ENCODE results near the gene SLC49A4.

DNA sequence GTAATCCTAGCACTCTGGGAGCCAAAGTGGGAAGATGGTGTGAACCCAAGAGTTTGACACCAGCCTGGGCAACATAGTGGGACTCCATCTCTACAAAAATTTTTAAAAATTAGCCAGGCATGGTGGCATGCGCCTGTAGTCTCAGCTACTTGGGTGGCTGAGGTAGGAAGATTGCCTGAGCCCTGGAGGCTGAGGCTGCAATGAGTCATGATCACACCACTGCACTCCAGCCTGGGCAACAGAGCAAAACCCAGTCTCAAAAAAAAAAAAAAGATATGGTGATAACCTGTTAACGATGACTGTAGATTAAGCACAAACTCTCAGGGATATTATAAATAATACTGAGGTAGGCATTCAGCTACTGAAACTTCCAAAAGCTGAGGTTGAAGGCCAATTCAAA, 107.5 kb downstream of the SLC49A4 start:
- no peak for TF ChIP-seq EZH2 (IDR thresholded peaks at IDR 0.05; ENCODE audit: insufficient read depth, low read length)
- TF ChIP-seq, protein P1, sequence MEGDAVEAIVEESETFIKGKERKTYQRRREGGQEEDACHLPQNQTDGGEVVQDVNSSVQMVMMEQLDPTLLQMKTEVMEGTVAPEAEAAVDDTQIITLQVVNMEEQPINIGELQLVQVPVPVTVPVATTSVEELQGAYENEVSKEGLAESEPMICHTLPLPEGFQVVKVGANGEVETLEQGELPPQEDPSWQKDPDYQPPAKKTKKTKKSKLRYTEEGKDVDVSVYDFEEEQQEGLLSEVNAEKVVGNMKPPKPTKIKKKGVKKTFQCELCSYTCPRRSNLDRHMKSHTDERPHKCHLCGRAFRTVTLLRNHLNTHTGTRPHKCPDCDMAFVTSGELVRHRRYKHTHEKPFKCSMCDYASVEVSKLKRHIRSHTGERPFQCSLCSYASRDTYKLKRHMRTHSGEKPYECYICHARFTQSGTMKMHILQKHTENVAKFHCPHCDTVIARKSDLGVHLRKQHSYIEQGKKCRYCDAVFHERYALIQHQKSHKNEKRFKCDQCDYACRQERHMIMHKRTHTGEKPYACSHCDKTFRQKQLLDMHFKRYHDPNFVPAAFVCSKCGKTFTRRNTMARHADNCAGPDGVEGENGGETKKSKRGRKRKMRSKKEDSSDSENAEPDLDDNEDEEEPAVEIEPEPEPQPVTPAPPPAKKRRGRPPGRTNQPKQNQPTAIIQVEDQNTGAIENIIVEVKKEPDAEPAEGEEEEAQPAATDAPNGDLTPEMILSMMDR (IDR thresholded peaks at IDR 0.05; ENCODE audit: insufficient read depth, low read depth, low read length): no peak
